ENCODE results near the gene CLEC16A.

DNA sequence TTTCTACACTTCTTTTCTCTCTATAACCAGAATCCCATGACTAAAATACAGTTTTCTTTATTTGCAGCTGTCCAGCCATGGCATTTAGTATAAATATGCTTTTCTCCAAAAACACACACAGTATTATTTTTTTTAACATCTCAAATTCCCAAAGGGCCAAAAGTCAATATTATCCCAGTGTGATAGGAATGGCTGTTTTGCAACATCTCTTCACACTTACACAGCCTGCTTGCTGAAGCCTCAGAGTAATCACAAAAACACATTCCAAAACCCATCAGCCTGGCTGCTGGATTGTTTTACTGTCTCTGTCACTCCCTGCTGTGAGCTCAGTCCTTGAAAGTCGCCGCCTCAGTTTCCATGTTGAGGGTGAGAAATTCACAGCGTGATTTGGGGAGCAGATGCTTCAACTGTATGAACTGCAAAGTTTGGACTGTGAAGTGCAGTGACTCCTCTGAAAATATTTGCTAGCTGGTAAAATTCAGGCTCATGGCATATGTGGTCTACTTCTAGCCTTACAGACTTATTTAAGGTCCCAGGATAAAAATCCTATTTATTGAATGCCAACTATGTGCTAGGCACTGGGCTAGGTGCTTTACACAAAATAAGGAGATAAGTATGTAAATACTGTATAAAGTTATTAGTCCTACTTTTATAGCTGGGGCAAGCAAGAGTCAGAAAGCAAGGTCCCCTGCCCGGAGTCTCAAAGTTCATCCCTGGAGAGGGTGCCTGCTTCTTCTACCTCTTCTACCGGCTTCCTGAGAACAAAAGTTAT is 195.1 kb downstream of the CLEC16A start:
- TF ChIP-seq CTCF (IDR thresholded peaks at IDR 0.05) (no peak), EZH2 (IDR thresholded peaks at IDR 0.05) (no peak)
